Renal cortical epithelial cell (primary cell): ENCODE measurements around the gene PIANP. TPM values are rescaled to one million over a fixed set of nuclear protein-coding genes. Genes with fewer than 3 reads are reported as not detected.
"Not testable (repeated sequence)": the region's sequence is repeated elsewhere in the genome, so short reads cannot be mapped to it uniquely, and the experiment has no call there.

Experiments used
- DNase-seq: peaks from one replicate; pipeline ENCODE4 v3.0.0-alpha.2; 2011; ENCODE audit warnings: low read depth
- total RNA-seq: library from RNA; depleted of rRNA; stranded (reverse); fragments of >200 nt; gene quantifications from 2 replicates; pipeline ENCODE4 v1.2.3, GENCODE V29; 2014

The PIANP gene
- total RNA-seq, 1 donor from 2014 or later: 0.15 TPM

- DNase-seq: not testable (repeated sequence)
Measured at GRCh38 chr12:6708351-6708750, 7.7 kb upstream of the PIANP start.

- no peak for DNase-seq
Measured at GRCh38 chr12:6703631-6704030, 3.0 kb upstream of the PIANP start.

DNA sequence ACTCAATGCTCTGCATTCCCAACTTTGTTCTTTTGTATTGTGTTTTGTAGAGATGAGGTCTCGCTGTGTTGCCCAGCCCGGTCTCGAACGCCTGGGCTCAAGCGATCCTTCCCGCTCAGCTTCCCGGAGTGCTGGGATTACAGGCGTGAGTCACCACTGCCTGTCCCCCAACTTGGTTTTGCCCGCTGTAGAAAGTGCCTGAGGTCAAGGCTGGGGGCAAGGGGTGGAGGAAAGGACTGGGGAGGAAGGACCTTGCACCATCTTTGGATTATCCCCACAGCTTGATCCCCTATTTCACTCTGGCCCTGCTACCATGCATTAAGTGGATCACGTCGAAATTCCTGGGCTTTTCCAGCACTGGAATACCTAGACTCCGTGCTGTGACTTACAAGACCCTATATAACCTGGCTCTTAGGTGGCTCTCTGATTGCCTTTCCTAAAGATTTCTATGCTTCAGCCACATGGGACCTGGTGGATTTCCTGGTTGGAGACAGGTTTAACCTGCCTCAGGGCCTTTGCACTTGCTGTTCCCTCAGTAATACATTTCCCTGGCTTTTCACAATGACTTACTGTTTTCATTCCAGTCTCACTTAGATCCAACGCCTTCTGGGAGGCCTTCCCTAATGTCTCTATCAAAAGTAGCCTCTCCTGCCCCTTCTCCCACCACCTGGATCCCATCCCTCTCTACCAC lies 608 bp upstream of the PIANP start:
- DNase-seq: no peak

DNA sequence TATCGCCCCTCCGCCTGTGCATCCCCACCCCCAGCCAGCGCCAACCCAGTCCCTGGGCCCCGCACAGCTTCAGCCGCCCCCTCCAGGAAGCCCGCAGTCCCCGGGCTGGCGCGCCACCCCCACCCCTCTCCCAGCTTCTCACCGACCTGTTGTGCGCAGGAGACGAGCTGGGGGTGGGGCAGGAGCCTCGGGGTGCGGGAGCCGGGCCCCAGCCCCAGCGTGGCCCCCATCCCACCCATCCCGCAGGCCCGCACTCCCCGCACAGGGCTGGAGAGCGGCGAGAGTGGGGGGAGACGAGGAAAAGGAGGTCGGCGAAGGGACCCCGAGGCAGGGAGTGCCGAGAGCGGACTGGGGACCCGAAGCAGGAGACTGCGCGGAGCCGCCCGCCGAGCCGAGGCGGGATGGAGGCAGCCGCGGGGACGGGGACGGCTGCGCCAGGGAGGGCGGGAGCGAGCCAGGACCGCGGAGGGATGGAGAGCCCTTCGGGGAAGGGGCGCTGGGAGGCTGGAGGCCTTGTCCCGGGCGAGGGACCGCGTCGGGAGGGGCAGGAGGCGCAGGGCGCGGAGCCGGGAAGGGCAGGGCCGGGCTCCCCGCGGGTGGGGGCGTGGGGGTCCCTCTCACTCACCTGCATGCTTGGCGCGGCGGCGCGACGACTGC lies 498 bp downstream of the PIANP start:
- no peak for DNase-seq

DNA sequence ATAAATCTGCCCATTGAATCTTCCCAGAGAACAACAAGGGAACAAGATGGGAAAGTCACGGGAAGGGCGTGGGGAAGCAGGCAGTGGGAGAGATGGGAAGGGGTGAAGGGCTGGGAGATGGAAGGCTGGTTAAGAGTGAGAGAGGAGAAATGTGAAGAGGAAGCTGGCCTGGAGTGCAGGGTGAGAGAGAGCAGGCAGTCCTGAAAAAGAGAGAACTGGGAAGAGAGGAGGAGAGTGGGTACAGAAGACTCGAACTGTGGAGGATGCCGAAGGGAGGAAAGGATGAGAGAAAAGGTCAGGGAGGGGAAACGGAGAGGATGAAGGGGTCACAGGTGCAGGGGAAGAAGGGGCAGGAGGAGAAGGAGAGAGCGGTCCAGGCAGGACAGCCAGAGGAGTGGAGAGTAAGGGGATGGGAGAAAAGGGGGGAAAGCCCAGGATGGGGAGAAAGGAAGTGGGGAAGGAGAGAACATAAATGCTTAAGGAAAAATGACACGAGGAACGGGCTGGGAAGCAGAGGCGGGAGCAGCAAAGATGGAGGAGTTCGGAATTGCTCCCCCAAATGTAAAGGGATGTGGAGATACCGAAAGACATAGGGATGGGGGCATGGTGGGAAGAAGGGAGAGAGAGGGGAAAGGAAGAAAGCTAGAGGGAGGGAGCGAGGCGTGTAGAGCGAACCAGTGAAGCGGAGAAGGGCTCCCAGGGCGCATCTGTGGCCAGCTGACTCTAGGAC lies 1.2 kb downstream of the PIANP start:
- no peak for DNase-seq

DNA sequence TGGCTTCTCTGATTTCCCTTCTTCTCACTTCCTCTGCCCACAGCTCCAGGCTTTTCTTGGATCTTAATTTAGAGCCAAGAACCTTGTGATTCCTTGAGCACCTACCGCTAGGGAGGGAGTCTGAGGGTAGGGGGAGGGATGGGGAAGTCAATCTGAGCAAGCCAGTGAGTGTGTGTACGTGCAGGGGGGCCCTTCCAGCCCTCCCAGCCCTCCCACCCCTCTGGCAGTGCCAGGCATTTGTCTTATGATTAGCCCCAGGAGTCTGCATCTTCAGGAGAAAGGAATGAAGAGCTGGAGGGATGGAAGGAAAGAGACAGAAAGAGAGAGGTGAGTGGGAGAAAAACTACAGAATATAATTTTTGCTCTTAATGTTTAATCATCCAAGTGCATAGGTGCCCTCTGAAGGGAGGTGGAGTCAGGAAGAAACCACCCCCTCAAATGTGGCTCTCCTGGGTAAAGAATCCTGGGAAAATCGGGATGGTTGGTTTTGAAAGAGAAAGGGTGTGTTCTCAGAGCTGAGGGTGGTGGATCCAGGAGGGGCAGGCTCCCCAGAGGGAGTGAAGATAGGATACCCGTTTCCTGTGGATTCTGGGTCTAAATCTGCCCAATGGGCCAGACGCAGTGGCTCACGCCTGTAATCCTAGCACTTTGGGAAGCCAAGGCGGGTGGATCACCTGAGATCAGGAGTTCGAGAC lies 2.1 kb downstream of the PIANP start:
- no peak for DNase-seq

GRCh38 chr12:6697584-6698351 lies 2.8 kb downstream of the PIANP start:
- peak; percentile 37 for DNase-seq

GRCh38 chr12:6696690-6697583 lies 3.7 kb downstream of the PIANP start:
- DNase-seq: peak; percentile 13

DNA sequence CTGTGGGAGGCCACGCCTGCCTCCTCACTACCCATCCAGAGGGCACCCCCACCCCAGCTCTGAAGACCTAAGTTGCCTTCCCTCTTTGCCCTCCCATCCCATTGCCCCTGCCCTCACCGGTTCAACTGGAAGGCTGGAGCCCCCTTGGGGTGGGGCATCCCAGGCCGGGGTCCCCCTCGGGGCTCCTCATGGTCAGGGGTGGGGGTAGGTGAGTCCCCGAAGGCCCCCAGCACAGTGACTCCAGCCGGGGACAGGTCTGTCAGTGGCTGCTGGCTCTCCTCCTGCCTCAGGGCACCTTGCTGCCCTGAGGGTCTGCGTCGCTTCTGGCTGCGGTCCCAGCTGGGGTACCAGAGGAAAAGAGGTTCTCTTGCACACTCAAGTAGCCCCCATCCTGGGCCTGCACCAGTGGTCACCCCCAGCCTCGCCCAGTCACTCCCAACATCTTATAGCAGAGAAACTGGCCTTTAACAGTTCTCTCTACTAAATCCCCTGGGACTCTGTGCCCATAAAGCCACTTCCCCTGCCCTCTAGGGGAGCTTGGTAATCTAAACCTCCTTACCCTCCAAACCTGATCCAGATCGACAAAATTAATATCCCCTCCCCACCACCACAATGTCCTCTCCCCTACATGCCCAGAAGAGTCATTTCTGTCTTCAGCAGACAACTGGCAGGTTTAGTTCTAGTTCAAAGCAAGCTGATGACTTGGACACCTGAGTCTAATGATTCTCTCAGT lies 5.1 kb downstream of the PIANP start:
- no peak for DNase-seq

DNA sequence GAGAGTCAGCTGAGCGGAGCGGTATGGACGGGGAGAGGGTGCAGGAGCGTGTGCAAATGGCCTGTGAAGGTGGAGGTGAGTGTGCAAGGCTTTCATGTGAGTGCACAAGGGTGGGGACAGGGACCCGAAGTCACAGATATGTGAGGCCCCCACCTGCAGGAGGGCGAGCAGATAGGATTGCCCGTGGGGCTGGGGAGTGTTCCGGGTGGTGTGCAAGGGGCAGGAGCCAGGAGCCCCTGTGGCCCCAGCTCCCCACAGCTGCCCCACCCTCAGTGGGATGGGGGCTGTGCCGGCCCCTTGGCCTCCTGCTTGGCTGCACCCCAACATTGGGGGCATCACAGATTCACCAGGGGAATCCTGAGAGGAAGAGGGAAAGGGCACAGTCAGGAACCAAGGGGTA lies 5.9 kb downstream of the PIANP start:
- no peak for DNase-seq

- DNase-seq: no peak
Measured at GRCh38 chr12:6693832-6694355, 6.7 kb downstream of the PIANP start.

- no peak for DNase-seq
Measured at GRCh38 chr12:6692888-6693287, 7.7 kb downstream of the PIANP start.

GRCh38 chr12:6691473-6691872 lies 9.1 kb downstream of the PIANP start:
- DNase-seq: no peak

DNA sequence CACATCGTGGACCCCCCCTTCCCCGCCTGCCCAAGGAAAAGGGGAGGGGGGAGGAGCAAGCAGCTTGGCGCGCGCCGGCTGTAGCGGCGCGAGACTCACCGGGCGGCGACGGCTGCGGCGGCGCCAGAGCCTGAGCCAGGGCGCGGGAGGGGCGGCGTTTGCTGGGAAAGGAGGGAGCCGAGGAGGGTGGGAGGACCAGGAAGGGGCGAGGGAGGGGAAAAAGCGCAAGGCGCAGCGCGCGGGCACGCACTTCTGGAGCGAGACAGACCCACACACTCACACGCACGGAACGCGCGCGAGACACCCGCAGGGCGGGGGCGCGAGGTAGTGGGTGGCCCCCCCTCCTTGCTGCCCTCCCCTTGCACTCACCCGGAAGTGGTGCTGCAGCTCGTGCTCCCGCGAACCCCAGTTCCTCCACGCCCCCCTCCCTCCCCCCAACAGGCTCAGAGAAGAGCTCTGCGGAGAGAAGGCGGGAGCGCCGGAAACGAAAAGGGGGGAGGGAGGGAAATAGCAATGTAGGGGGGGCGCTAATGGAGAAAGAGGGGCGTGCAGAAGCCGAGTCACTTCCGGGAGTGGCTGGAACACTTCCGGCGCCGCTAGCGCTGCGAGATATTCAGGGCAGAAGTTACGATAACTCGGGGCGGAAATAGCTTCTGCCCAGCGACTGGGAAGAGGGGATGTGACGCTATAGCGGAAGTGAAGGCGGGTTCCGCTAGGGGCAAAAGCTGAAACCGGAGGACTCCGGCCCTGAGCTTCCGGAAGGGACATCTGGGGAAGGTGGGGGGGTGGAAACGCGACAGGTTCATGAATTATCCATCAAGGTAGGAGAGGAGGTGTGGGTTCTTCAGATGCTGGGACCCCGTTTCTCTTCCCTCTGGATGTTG lies 11.4 kb downstream of the PIANP start, which contains the start of gene ZNF384:
TSS of gene ZNF384 (minus strand) at position 377 of the 884 bp plus-strand sequence. CDS start 9,855 bp downstream, outside the sequence.
- DNase-seq: peak; percentile 99

DNA sequence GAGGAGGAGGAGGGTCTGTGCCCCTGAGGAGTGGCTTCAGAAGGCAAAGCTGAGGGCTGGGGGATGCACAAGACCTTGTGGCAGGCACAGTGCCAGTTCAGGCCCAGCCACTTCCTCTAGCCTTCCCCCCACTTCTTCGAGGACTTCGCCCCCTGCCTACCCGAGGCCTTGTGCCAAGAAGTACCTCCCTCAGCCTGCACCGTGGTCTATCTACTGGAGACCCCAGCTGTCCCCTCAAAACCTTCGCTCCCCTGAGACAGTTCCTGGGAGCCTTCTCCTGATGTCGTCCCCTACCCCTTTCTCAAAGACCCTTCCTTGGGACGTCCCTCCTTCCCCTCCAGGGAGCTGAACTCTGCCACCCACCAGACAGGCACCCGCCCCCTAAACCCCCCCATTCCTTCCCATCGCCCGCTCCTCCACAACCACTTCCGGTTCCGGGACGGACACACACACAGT lies 12.0 kb downstream of the PIANP start:
- DNase-seq: no peak

DNA sequence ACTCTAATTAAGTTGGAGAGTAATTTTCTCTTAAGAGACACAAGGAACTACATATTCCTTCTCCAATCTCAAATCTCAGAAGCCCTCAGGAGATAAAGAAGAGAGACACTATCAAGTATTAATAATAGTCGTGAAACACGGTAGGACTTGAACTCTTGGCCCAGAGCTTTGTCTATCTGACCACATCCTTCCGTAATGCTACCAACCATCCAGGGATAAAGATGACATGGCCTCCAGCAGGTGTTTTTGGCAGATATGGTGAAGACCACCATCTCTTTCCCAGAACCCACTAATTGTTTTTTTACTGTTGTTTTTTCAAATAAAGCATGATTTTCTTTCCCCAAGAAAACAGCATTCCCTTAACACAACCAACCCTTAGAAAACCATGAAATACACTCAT lies 14.8 kb downstream of the PIANP start:
- DNase-seq: no peak

GRCh38 chr12:6684609-6685008 lies 16.0 kb downstream of the PIANP start:
- peak; percentile 19 for DNase-seq

GRCh38 chr12:6676962-6677361 lies 23.7 kb downstream of the PIANP start:
- no peak for DNase-seq
